Rectal smooth muscle tissue (tissue), 1 donor: ENCODE data around the gene SLC26A1.
"Not testable (repeated sequence)": the region's sequence is repeated elsewhere in the genome, so short reads cannot be mapped to it uniquely, and the experiment has no call there.

ENCODE experiments used
- H3K27ac ChIP-seq: one replicate; pipeline ENCODE4 v1.7.0; 2013; ENCODE audit warnings: low read depth, low read length, inconsistent platforms
- H3K27me3 ChIP-seq: one replicate; pipeline ENCODE4 v1.7.0; 2013; ENCODE audit warnings: low read length; ENCODE audit not compliant: control insufficient read depth, insufficient read depth
- H3K36me3 ChIP-seq: one replicate; pipeline ENCODE4 v1.7.0; 2013; ENCODE audit warnings: low read length; ENCODE audit not compliant: control insufficient read depth, insufficient read depth
- H3K4me1 ChIP-seq: one replicate; pipeline ENCODE4 v1.7.0; 2013; ENCODE audit warnings: low read length; ENCODE audit not compliant: control insufficient read depth, insufficient read depth
- H3K4me3 ChIP-seq: one replicate; pipeline ENCODE4 v1.7.0; 2013; ENCODE audit warnings: low read length
- H3K9ac ChIP-seq: one replicate; pipeline ENCODE4 v1.7.0; 2013; ENCODE audit warnings: low read length

Gene SLC26A1

DNA sequence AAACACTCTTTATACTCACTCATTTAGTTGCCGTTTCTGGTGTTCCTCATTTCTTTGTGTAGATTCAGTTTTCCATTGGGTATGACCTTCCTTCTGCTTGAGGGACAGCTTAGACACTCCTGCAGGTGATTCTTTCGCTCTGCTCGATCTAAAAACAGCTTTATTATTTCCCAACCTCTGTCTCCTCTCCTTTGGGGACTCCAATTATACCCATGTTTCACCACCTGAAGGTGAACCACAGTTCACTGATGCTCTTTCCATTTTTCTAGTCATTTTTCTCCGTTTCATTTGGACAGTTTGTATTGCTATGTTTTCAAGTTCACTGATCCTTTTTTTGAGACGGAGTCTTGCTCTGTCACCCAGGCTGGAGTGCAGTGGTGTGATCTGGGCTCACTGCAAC, 13.7 kb upstream of the SLC26A1 start:
- H3K4me1 ChIP-seq: peaks cover 6% of the 10 kb centered on the region
- H3K36me3 ChIP-seq: no peaks in the 10 kb centered on the region
- peaks cover 31% of the 10 kb centered on the region for H3K27me3 ChIP-seq
- no peak overlapping the region for H3K4me3 ChIP-seq
- no peak overlapping the region for H3K27ac ChIP-seq
- H3K9ac ChIP-seq: no peak overlapping the region

- Histone ChIP-seq H3K27me3 (peaks cover 46% of the 10 kb centered on the region), H3K4me1 (peaks cover 4% of the 10 kb centered on the region), H3K9ac (no peak overlapping the region), H3K27ac (no peak overlapping the region), H3K4me3 (no peak overlapping the region), H3K36me3 (no peaks in the 10 kb centered on the region)
Observed at GRCh38 chr4:1004557-1005485, 11.6 kb upstream of the SLC26A1 start.

DNA sequence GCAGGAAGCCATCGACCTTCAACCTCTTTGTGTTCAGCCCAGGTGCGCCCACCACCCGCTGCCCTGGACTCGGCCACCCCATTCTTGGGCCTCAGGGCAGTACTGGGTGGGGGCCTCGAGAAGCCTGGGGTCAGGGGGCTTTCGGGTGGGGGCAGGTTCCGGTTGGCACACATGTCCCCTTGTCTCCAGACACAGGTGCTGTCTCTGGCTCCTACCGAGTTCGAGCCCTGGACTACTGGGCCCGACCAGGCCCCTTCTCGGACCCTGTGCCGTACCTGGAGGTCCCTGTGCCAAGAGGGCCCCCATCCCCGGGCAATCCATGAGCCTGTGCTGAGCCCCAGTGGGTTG, 10.8 kb upstream of the SLC26A1 start:
- no peaks in the 10 kb centered on the region for H3K36me3 ChIP-seq
- no peak overlapping the region for H3K27ac ChIP-seq
- H3K9ac ChIP-seq: no peak overlapping the region
- H3K4me3 ChIP-seq: no peak overlapping the region
- H3K27me3 ChIP-seq: peaks cover 47% of the 10 kb centered on the region
- peaks cover 2% of the 10 kb centered on the region for H3K4me1 ChIP-seq

DNA sequence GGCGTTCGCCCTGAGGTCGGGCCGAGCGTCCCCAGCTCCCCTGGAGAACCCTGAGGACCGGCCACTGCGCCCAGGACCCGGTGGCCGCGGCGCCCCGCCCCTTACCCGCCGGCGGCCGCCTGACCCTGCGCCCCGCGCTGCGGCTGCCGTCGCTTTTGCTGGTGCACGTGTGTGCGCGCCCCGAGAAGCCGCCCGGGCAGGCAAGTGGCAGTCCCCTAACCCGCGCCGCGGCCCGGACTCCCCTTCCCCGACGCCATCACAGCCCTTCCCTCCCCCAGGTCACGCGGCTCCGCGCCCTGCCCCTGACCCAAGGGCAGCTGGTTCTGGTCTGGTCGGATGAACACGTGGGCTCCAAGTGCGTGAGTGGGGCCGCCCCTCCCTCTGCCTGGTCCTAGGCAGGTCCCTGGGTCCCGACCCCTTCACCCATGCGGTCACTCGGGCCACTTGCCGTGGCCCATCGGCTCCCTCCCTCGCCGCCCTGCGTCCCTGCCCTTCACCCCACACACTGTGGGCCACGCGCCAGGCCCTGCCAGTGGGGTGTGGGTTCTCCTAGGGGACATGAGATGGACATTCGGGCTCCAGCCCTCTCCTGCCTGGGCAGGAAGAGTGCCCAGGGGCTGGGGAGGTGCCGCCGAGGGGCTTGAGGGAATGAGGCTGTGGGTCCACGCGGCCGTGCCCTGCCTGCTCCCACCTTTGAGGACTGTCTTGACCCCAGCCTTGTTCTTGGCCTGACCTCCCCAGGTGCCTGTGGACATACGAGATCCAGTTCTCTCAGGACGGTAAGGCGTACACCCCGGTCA, 10.3 kb upstream of the SLC26A1 start:
- Histone ChIP-seq H3K4me3 (no peak overlapping the region), H3K27ac (no peak overlapping the region), H3K27me3 (peaks cover 49% of the 10 kb centered on the region), H3K9ac (no peak overlapping the region), H3K36me3 (no peaks in the 10 kb centered on the region), H3K4me1 (no peaks in the 10 kb centered on the region)

- H3K4me1 ChIP-seq: no peaks in the 10 kb centered on the region
- no peaks in the 10 kb centered on the region for H3K36me3 ChIP-seq
- H3K27ac ChIP-seq: no peak overlapping the region
- peaks cover 48% of the 10 kb centered on the region for H3K27me3 ChIP-seq
- H3K9ac ChIP-seq: no peak overlapping the region
- no peak overlapping the region for H3K4me3 ChIP-seq
Observed at GRCh38 chr4:1002631-1003251, 9.5 kb upstream of the SLC26A1 start.

GRCh38 chr4:1002131-1002630, 9.0 kb upstream of the SLC26A1 start:
- Histone ChIP-seq H3K4me3 (no peak overlapping the region), H3K27ac (no peak overlapping the region), H3K36me3 (no peaks in the 10 kb centered on the region), H3K4me1 (no peaks in the 10 kb centered on the region), H3K27me3 (peaks cover 52% of the 10 kb centered on the region), H3K9ac (no peak overlapping the region)

GRCh38 chr4:1001561-1002130, 8.4 kb upstream of the SLC26A1 start:
- peaks cover 53% of the 10 kb centered on the region for H3K27me3 ChIP-seq
- no peak overlapping the region for H3K27ac ChIP-seq
- H3K4me1 ChIP-seq: no peaks in the 10 kb centered on the region
- H3K4me3 ChIP-seq: no peak overlapping the region
- H3K9ac ChIP-seq: no peak overlapping the region
- no peaks in the 10 kb centered on the region for H3K36me3 ChIP-seq

DNA sequence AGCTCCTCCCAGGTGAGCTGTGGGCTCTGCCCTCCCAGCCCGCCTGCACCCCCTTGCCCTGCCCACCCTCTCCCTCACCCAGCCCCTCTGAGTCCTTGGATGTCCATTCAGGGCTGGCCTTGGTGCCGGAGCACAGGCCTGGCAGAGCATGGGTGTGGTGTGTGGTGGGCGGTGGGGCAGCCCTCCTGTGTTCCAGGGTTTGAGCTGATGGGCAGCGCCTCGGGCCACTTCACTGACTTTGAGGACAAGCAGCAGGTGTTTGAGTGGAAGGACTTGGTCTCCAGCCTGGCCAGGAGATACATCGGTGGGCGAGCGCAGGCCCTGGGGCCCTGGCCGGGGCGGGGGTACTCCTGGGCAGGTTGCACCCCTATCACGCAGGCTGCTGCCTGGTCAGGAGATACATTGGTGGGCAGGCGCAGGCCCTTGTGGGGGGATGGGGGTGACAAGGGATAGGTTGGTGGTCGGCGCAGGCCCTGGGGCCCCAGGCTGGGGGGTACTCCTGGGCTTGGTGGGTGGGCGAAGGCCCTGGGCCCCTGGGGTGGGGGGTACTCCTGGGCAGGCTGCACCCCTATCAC, 7.6 kb upstream of the SLC26A1 start:
- peaks cover 57% of the 10 kb centered on the region for H3K27me3 ChIP-seq
- H3K27ac ChIP-seq: no peak overlapping the region
- no peak overlapping the region for H3K9ac ChIP-seq
- H3K36me3 ChIP-seq: no peaks in the 10 kb centered on the region
- no peaks in the 10 kb centered on the region for H3K4me1 ChIP-seq
- H3K4me3 ChIP-seq: no peak overlapping the region

GRCh38 chr4:999882-1000425, 6.8 kb upstream of the SLC26A1 start:
- H3K27me3 ChIP-seq: peaks cover 50% of the 10 kb centered on the region
- no peak overlapping the region for H3K27ac ChIP-seq
- H3K4me1 ChIP-seq: no peaks in the 10 kb centered on the region
- H3K36me3 ChIP-seq: no peaks in the 10 kb centered on the region
- no peak overlapping the region for H3K9ac ChIP-seq
- no peak overlapping the region for H3K4me3 ChIP-seq

DNA sequence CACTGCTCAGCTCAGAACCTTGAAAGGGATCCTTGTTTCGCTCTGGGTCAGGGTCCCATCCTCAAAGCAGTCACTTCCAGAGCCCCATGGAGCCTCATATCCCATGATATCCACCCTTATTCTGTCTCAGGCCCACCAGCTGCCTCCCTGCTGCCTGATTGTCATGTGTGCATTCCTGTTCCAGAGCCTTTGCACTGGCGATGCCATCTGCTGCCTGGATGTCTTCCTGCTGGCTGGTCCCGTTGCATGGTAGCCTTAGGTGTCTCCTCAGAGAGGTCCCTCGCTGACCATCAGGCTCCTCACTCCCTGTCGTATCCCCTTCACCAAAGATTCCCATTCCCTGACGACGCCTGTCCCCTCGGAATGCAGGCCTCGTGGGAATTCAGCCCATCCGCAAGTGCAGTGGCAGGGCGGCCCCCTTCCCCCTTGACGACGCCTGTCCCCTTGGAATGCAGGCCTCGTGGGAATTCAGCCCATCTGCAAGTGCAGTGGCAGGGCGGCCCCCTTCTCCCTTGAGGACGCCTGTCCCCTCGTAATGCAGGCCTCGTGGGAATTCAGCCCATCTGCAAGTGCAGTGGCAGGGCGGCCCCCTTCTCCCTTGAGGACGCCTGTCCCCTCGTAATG, 6.1 kb upstream of the SLC26A1 start:
- not testable (repeated sequence) for H3K4me3 ChIP-seq, H3K9ac ChIP-seq, H3K27ac ChIP-seq, H3K36me3 ChIP-seq, H3K4me1 ChIP-seq
- peaks cover 45% of the 10 kb centered on the region for H3K27me3 ChIP-seq

DNA sequence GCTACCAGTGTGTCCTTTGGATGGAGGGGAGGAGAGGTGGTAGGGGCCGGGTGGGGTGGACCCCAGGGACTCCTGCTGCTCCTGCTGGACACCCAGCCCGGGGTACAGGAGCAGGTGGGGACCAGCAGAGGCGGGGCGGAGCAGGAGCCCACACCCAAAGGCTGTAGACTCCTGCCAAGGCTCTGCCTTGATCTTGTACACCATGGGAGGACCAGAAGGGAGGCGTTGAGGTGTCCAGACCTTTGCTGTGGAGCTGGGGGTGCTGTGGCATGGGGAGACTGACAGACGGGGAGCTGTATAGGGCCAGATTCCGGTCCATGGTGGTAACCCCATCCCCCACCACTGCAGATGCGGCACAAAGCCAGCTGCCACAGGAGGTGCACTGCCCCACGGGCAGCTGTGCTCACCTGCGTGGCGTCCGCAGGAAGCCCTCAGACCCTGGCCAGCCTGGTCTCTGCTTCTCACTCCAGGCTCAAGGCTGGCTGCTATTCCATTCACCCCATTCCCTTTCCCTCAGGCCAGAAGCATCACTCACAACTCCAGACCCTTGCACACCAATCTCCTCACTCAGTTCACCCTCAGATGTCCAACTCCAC, 5.0 kb upstream of the SLC26A1 start:
- Histone ChIP-seq H3K27me3 (peaks cover 42% of the 10 kb centered on the region), H3K27ac (no peak overlapping the region), H3K4me3 (no peak overlapping the region), H3K36me3 (no peaks in the 10 kb centered on the region), H3K4me1 (no peaks in the 10 kb centered on the region), H3K9ac (no peak overlapping the region)
